Limb (tissue), 2 donors: Measurements from ENCODE around the gene KCNQ1OT1.

Experiments
- DNase-seq, 2 donors: peaks; one replicate each; pipeline ENCODE4 v3.0.0-alpha.2; 2016; ENCODE audit errors: extremely low spot score in 2 of 2

Gene KCNQ1OT1

DNA sequence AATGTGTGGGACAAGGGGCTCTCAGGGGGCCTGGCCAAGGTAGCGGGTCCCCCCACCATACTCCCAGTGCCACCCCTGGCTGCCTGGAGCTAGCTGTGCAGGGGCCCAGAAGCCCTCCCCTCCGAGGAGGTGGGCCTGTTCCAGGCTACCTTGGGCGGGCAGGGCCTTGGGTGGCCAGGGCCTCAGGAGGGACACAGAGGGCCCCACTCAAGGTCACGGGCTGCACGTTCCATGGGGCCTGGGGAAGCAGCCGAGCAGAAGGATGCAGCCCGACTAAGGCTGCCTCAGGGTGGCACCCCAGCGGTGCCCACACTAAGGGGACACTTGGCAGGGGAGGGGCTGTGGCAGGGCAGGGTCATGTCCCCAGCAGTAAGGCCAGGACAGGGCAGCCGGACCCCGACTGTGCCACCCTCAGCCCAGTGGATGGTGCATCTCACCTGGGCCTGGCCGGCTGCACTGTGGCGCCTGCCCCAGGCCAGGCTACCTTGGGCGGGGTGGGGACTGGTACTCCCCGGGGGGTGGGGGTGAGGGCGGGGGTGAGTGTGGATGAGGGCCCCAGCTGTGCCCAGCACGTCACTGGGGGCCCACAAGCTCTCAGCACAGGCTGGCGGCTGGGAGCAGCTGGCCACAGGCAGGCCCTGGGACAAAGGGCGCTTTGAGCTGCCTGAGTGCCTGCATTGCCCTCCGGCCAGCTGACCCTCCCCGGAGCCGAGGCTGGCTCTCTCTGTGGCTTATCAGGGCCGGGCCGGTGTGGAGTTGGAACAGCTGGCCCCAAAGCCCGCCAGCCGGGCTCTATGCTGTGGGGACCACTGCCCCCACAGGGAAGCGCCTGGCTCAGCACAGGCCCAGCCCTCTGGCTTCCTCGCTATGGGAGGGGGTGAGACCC lies 137.9 kb downstream of the KCNQ1OT1 start:
- DNase-seq: peak in 1 of 2 donors; percentile 56

DNA sequence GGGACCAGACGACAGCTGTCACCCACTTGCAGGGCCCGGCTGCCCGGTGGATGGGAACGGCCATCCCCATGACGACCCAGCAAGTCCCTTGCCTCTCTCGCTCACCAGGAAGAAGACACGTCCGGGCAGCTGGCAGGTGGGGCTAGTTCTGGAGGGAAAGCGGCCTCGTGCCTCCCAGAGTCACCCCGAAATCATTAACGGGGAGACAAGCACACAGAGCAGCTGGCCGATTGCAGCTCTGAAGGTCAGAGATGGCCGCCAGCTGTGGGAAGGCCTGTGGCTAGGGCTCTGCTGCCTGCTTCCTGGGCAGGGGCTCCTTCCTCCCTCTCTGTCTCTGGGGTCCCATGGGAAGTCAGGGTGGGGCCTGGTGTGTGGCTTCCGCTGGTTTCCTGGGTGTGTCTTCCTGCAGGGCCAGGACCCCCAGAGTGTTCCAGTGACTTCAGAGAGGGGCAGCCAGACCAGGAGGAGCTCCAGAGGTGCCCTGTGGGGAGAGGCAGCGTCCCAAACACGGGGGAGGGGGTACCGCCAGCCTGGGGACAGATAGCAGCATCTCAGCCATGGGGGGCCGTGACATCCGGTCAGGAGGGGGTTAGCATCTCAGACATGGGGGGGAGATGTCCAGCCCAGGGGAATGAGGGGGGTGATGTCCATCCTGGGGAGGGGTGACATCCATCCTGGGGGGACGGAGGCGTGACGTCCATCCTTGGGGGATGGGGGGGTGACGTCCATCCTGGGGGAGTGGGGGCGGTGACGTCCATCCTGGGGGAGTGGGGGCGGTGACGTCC lies 140.1 kb downstream of the KCNQ1OT1 start:
- peak in 1 of 2 donors; percentile 31 for DNase-seq

DNA sequence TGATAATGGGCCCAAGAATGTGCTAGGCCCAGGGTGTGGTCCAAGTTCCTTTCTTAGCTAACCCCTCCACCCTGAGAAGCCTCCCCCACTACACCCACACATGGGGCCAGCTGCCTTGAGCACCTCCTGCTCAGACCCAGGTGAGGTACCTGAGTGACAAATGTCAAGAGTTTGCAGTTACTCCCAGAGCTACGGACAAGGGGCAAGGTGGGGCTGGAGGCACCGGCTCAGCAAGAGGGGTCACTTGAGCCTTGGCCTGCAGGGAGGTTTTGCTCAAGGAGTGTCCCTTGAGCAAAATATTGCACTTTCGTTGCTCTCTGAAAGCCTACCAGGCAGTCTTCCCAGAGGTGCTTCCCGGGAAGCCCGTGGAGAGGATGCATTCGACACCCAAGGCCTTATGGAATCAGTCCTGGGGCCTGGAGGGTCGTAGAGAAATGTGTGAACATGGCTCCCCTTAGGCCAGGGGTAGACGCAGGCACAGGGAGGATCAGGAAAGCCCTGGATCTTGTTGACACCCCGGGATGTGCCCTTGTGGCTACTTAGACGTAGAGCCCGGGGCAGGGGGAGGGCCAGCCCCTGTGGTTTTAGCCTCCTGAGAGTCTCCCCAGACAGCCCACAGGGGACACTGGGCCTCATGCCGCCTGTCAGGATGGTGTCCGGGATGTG lies 140.8 kb downstream of the KCNQ1OT1 start:
- DNase-seq: peak in 1 of 2 donors; percentile 19

DNA sequence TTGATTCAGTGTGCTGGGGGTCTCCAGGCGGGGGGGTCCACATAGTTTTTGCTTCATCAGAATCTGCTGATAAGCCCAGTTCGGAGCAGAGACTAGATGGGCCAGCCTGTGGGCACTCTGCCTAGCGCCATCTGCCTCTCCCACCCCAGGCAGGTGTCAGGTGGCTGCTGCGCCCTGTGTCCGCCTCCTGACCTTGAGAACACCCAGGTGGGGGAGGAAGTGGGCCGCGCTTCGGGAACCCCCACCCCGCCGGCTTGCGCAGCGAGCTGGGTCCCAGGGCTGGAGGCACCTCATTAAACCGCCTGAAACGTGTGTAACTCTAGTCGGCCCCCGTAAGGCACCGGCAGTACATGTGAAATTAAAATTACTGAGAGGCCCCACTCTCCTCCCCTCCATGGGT lies 141.4 kb downstream of the KCNQ1OT1 start:
- peak in 1 of 2 donors; percentile 21 for DNase-seq
